ENCODE data around the gene FOXS1.
"Not testable (repeated sequence)": the region's sequence is repeated elsewhere in the genome, so short reads cannot be mapped to it uniquely, and the experiment has no call there.

FOXS1 gene

GRCh38 chr20:31838646-31839292 lies 6.6 kb downstream of the FOXS1 start:
- FAIRE-seq = no peak

GRCh38 chr20:31837896-31838397 lies 7.5 kb downstream of the FOXS1 start:
- no peak for FAIRE-seq

GRCh38 chr20:31836853-31837608 lies 8.4 kb downstream of the FOXS1 start:
- no peak for FAIRE-seq

GRCh38 chr20:31835977-31836852 lies 9.2 kb downstream of the FOXS1 start:
- no peak for FAIRE-seq

- FAIRE-seq = no peak
Observed at GRCh38 chr20:31835554-31835953, 9.8 kb downstream of the FOXS1 start.

- FAIRE-seq = no peak
Observed at GRCh38 chr20:31833931-31834521, 11.4 kb downstream of the FOXS1 start.

GRCh38 chr20:31833130-31833930 lies 12.1 kb downstream of the FOXS1 start:
- FAIRE-seq = no peak

DNA sequence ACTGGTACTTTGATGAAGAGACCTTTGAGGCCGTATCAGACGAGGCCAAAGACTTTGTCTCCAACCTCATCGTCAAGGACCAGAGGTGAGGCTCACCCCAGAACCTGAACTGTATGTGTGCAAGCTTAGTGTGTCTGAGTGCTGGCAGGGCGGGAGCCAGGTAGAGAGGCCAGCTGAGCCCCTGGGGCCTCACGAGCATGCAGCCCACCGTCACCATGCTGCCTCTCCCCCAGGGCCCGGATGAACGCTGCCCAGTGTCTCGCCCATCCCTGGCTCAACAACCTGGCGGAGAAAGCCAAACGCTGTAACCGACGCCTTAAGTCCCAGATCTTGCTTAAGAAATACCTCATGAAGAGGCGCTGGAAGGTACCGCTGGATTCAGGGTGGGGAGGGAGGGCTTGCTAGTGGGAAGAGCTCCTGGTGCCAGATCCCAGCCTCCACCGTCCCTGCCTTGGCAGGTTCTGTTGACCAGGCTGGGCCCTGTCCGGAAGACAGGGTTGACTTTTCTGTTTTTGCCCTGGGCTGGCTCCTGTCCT lies 13.6 kb downstream of the FOXS1 start:
- FAIRE-seq = no peak

- FAIRE-seq = no peak
Observed at GRCh38 chr20:31831211-31831610, 14.2 kb downstream of the FOXS1 start.

DNA sequence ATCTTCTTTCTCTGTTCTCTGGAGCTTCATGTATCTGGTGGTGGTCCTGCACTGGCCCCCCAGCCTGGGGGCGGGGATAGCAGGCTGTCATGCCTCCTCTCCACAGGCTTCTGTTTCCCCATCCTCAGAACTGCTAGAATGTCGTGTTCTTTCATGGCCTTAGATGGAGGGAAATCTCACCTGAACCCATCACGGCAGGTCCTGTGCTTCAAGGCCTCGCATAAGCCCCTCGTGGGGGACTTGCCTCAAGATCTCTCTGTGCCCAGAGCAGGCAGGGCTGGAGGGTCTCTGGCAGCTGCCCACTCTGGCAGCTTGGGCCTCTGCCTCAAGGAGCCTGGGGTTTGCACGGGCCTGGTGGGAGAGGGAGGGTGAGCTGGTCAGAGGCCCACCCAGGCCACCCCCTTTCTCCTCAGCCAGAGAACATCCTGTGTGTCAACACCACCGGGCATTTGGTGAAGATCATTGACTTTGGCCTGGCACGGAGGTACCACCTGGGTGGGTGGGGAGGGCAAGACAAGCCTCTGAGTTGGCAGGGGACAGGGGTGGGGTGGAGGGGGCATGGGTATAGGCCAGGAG lies 14.9 kb downstream of the FOXS1 start:
- no peak for FAIRE-seq

- no peak for FAIRE-seq
Observed at GRCh38 chr20:31829731-31830130, 15.7 kb downstream of the FOXS1 start.

GRCh38 chr20:31828016-31828415 lies 17.4 kb downstream of the FOXS1 start:
- not testable (repeated sequence) for FAIRE-seq

DNA sequence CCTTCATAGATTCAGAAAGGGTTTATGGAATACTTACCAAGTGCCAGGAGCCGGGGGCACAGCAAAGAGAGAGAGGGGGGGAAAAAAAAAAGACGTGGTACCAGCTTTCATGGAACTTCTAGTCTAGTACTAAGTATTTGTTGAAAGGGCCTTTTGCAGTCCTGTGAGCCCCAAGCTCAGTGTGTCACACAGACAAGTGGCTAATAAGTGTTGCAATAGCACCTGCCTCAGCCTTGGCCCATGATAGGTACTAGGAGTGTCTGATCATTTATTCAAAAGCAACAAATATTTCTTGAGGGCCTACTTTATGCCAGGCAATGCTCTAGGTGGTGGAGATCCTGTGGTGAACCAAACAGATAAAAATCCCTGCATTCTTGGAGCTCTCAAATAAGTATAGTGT lies 18.3 kb downstream of the FOXS1 start:
- FAIRE-seq = no peak

DNA sequence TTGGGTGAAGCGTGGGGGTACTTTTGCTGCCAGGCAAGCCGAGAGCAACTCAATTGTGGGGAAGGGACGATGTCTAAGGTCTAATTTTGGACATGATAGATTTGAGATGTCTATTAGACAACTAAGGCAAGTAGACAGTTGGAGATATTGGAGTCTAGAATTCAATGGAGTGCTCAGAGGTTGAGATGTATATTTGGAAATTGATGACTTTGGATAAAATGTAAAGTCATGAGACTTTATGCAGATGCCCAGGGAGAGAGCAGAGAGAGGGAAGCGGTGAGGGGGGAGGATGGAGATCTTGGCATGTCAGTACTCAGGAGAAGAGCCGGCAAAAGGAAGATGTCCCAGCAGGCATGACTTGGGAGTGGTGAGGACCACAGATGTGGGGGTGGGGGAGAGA lies 19.3 kb downstream of the FOXS1 start:
- no peak for FAIRE-seq

- no peak for FAIRE-seq
Observed at GRCh38 chr20:31824554-31825313, 20.7 kb downstream of the FOXS1 start.

DNA sequence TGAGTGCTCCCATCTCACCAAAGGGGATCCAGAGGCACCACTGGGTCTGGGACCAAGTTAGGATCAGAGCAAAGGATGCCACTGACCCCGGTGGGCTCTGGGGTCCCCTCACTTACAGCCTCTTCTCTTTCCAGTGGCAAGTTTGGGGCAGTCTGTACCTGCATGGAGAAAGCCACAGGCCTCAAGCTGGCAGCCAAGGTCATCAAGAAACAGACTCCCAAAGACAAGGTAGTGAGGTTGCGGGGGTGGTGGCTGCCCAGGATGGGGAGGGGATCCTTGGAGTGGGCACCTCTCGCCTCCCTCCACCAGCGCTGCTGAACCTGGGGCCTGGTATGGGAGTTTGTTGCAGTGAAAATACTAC lies 21.3 kb downstream of the FOXS1 start:
- no peak for FAIRE-seq

- FAIRE-seq = no peak
Observed at GRCh38 chr20:31823360-31824124, 21.9 kb downstream of the FOXS1 start.

DNA sequence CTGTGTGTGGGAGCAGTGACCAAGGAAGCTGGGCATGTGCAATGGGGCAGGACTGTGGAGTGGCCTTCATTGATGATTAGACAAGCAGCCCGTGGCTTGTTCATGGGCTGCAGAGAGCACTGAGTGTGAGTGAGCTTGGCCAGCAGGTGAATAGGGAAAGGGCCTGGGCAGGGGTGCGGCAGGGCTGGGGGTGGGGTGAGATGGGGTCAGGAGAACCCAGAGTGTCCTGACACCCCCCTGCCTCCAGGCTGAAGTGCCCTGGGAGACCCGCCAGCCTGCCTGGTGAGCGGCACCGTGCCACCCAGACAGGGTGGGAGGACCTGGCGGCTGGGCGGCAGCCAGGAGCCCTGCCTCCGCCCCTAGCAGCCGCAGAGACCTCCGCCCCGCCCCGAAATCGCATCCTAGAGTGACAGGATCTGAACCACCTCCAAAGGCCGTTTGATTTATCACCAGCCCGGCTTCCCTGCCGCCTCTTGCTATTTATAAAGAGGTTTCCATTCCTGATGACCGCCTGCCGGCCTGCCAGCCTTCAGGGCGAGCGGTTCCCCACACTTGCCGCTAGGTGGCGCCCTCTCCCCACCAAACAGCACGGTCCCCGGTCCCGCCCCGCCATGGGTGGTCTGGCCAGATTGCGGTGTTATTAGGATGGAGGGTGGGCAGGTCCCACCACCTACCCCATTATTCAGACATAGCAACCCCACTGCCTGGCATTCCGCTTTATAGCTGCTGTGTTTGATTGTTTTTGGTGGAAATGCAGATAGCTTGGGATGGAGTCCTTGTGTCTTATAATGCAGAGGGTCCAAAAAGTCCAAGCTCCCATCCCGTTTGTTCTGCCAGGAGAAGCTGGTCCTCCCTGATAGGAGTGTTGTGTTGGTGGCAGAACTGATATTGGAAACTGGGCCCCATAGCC lies 22.7 kb downstream of the FOXS1 start:
- no peak for FAIRE-seq

DNA sequence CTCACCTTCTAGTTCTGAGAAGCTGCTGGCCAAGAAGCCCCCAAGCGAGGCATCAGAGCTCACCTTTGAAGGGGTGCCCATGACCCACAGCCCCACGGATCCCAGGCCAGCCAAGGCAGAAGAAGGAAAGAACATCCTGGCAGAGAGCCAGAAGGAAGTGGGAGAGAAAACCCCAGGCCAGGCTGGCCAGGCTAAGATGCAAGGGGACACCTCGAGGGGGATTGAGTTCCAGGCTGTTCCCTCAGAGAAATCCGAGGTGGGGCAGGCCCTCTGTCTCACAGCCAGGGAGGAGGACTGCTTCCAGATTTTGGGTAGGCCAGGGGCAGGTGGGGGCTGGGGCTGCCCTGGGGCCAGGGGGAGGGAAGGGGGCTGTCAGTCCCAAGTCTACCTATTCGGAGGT lies 24.0 kb downstream of the FOXS1 start:
- no peak for FAIRE-seq
